Esophagus muscularis mucosa (tissue), 4 donors: ENCODE measurements around the gene ESRRG. TPM values are rescaled to one million over a fixed set of nuclear protein-coding genes. Genes with fewer than 3 reads are reported as not detected.

Experiments
- DNase-seq: peaks from one replicate; pipeline ENCODE4 v3.0.0-alpha.2; 2017; ENCODE audit errors: extremely low spot score
- H3K27ac ChIP-seq, 4 donors: fragments of 200-600 bp; sonication (generic); replicated peaks in 1 of 4; 1 replicate in 3 of 4; 2 replicates in 1 of 4; pipeline ENCODE4 v1.5.1; 2016 to 2019; ENCODE audit warnings: mild to moderate bottlenecking in 1 of 4
- H3K27me3 ChIP-seq, 4 donors: fragments of 200-600 bp; sonication (generic); one replicate each; pipeline versions ENCODE4 v1.5.1 to v1.6.0; 2016 to 2019
- H3K36me3 ChIP-seq, 4 donors: fragments of 200-600 bp; sonication (generic); one replicate each; pipeline ENCODE4 v1.5.1; 2016 to 2019
- H3K4me1 ChIP-seq, 4 donors: fragments of 200-600 bp; sonication (generic); one replicate each; pipeline ENCODE4 v1.5.1; 2016 to 2019
- H3K4me3 ChIP-seq, 4 donors: fragments of 200-600 bp; sonication (generic); 1 replicate in 2 of 4; 2 replicates in 2 of 4; pipeline ENCODE4 v1.5.1; 2016 to 2019; ENCODE audit warnings: mild to moderate bottlenecking in 4 of 4, moderate library complexity in 1 of 4
- H3K9me3 ChIP-seq, 4 donors: fragments of 200-600 bp; sonication (generic); 1 replicate in 3 of 4; 2 replicates in 1 of 4; pipeline ENCODE4 v1.5.1; 2016 to 2019
- CTCF ChIP-seq, 3 experiments: fragments of 200-600 bp in 2 of 3; fragments of 450-650 bp in 1 of 3; sonication (generic) in 2 of 3; IDR thresholded peaks; one replicate each; pipeline ENCODE4 v1.5.1; 2017 to 2019; ENCODE audit warnings: antibody characterized with exemption in 3 of 3, mild to moderate bottlenecking in 2 of 3, moderate library complexity in 1 of 3
- EP300 ChIP-seq: sonication (generic); formaldehyde crosslinking; IDR thresholded peaks from one replicate; pipeline ENCODE4 v1.6.1; 2017; ENCODE audit warnings: antibody characterized with exemption
- POLR2A ChIP-seq: fragments of 450-650 bp; IDR thresholded peaks from one replicate; pipeline ENCODE4 v1.6.1; 2017; ENCODE audit warnings: antibody characterized with exemption, moderate library complexity, mild to moderate bottlenecking, low read depth
- POLR2AphosphoS5 ChIP-seq, 2 donors: sonication (generic); formaldehyde crosslinking; IDR thresholded peaks; one replicate each; pipeline ENCODE4 v1.6.1; 2017; ENCODE audit warnings: antibody characterized with exemption in 2 of 2
- WGBS: methylation state at CpG from one replicate; pipeline ENCODE4 v1.1.5; 2018; 5-methylcytosine and 5-hydroxymethylcytosine counted together
- intact Hi-C: fragments of 100-400 bp; cut with DNase I; formaldehyde crosslinking; loops from one replicate; pipeline ENCODE4 v1.15.1; 2023
- total RNA-seq, 4 donors: library from RNA; depleted of rRNA; stranded (reverse); fragments of >200 nt; gene quantifications; one replicate each; pipeline versions ENCODE4 v1.1.0 to v1.2.1, GENCODE V29; 2016

The ESRRG gene
- total RNA-seq, 4 donors from 2014 or later, result 3.4 to 7.8 (median 5.7) TPM

- peaks cover 0 to 4% (median 1%) of the 10 kb centered on the region in 4 donors for H3K4me1 ChIP-seq
- no peaks in the 10 kb centered on the region for H3K36me3 ChIP-seq
- H3K4me3 ChIP-seq, result no peak overlapping the region
- DNase-seq, result no peak
- 77% methylated on average over 3 of the region's 3 CpGs for WGBS
- no peak overlapping the region for H3K27ac ChIP-seq
- TF ChIP-seq POLR2AphosphoS5 (IDR thresholded peaks at IDR 0.05), result no peak
- no peak for TF ChIP-seq CTCF (IDR thresholded peaks at IDR 0.05)
- no peaks in the 10 kb centered on the region for H3K27me3 ChIP-seq
- intact Hi-C loops, result no loop called here
- no peaks in the 10 kb centered on the region for H3K9me3 ChIP-seq
These were observed 266.5 kb downstream of the ESRRG start for GRCh38 chr1:216456682-216457081.

DNA sequence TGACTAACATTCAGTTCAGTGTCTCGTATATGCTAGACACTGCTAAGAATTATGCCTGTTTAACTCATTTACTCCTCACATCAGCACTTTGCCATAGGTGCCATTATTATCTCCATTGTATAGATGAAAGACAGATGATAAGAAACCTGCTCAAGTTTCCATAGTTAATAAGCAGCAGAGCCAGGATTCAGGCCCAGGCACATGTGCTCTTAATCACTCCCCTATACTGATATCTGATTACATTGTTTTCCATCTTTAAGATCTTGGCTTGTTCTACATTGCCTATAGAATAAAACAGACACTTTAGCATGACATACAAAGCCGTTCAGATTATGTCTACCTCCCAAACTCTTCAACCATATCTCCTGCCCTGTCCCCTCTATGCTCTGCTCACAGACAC is 269.5 kb downstream of the ESRRG start:
- Histone ChIP-seq H3K36me3 (no peaks in the 10 kb centered on the region), H3K4me3 (no peak overlapping the region), H3K27me3 (no peaks in the 10 kb centered on the region), H3K4me1 (no peaks in the 10 kb centered on the region), H3K27ac (no peak overlapping the region), H3K9me3 (no peaks in the 10 kb centered on the region)
- TF ChIP-seq POLR2AphosphoS5 (IDR thresholded peaks at IDR 0.05) (no peak), POLR2A (no peak), EP300 (no peak), CTCF (IDR thresholded peaks at IDR 0.05) (no peak)
- 69% methylated on average over 2 of the region's 2 CpGs for WGBS
- no peak for DNase-seq
- intact Hi-C loops, result no loop called here
